Measurements from ENCODE around the gene SNRNP27.

Gene SNRNP27

GRCh38 chr2:69916106-69916505 is 22.4 kb downstream of the SNRNP27 start:
- H3K9ac ChIP-seq (ENCODE audit: low read depth in 1 of 2, low read length in 2 of 2), result peak overlapping the region; percentile 73 to 99
- peaks cover 12 to 14% of the 10 kb centered on the region in 2 donors for H3K36me3 ChIP-seq (ENCODE audit: control insufficient read depth in 2 of 2, insufficient read depth in 2 of 2, low read length in 2 of 2)
- no peaks in the 10 kb centered on the region for H3K27me3 ChIP-seq (ENCODE audit: control insufficient read depth in 2 of 2, insufficient read depth in 2 of 2, low read length in 2 of 2)
- peak overlapping the region; percentile 85 to 90 for H3K4me3 ChIP-seq (ENCODE audit: low read length in 2 of 2)
- peaks cover 0 to 15% of the 10 kb centered on the region in 2 donors for H3K4me1 ChIP-seq (ENCODE audit: control insufficient read depth in 2 of 2, insufficient read depth in 2 of 2, low read length in 2 of 2)
- no peaks in the 10 kb centered on the region for H3K9me3 ChIP-seq (ENCODE audit: control insufficient read depth in 2 of 2, low read length in 2 of 2)
- H3K27ac ChIP-seq (ENCODE audit: low read depth in 2 of 2, low read length in 2 of 2), result peak overlapping the region; percentile 95

DNA sequence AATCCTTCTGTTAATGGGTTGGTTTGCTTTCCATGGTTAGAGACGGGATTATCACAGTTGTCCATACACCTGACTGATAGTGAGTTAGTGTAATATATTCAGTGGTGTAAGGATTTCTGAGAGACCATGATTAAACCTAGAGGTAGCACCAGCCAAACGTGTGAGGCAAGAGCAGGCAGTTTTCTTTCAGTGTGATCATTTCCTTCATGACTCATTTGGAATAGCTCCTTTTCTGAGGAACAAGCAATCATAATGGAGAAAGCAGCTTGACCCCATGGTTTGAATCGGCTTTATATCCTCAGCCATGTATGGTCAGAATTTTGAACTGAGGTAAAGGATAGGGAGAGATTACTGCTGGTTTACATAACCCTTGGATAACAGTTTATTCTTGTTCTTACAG is 24.1 kb downstream of the SNRNP27 start:
- peak overlapping the region; percentile 17 to 85 for H3K4me3 ChIP-seq (ENCODE audit: low read length in 2 of 2)
- peak overlapping the region in 1 of 2 donors; percentile 95 for H3K27ac ChIP-seq (ENCODE audit: low read depth in 2 of 2, low read length in 2 of 2)
- peak overlapping the region in 1 of 2 donors; percentile 99 for H3K9ac ChIP-seq (ENCODE audit: low read depth in 1 of 2, low read length in 2 of 2)
- no peaks in the 10 kb centered on the region for H3K27me3 ChIP-seq (ENCODE audit: control insufficient read depth in 2 of 2, insufficient read depth in 2 of 2, low read length in 2 of 2)
- peaks cover 0 to 12% of the 10 kb centered on the region in 2 donors for H3K4me1 ChIP-seq (ENCODE audit: control insufficient read depth in 2 of 2, insufficient read depth in 2 of 2, low read length in 2 of 2)
- H3K36me3 ChIP-seq (ENCODE audit: control insufficient read depth in 2 of 2, insufficient read depth in 2 of 2, low read length in 2 of 2), result peaks cover 25 to 26% of the 10 kb centered on the region in 2 donors
- H3K9me3 ChIP-seq (ENCODE audit: control insufficient read depth in 2 of 2, low read length in 2 of 2), result no peaks in the 10 kb centered on the region

- H3K4me1 ChIP-seq (ENCODE audit: control insufficient read depth in 2 of 2, insufficient read depth in 2 of 2, low read length in 2 of 2), result peaks cover 0 to 12% of the 10 kb centered on the region in 2 donors
- peaks cover 30 to 32% of the 10 kb centered on the region in 2 donors for H3K36me3 ChIP-seq (ENCODE audit: control insufficient read depth in 2 of 2, insufficient read depth in 2 of 2, low read length in 2 of 2)
- H3K9ac ChIP-seq (ENCODE audit: low read depth in 1 of 2, low read length in 2 of 2), result peak overlapping the region in 1 of 2 donors; percentile 99
- peak overlapping the region in 1 of 2 donors; percentile 95 for H3K27ac ChIP-seq (ENCODE audit: low read depth in 2 of 2, low read length in 2 of 2)
- H3K4me3 ChIP-seq (ENCODE audit: low read length in 2 of 2), result peak overlapping the region in 1 of 2 donors; percentile 85
- H3K9me3 ChIP-seq (ENCODE audit: control insufficient read depth in 2 of 2, low read length in 2 of 2), result no peaks in the 10 kb centered on the region
- no peaks in the 10 kb centered on the region for H3K27me3 ChIP-seq (ENCODE audit: control insufficient read depth in 2 of 2, insufficient read depth in 2 of 2, low read length in 2 of 2)
These were observed 24.6 kb downstream of the SNRNP27 start for GRCh38 chr2:69918401-69918800.

DNA sequence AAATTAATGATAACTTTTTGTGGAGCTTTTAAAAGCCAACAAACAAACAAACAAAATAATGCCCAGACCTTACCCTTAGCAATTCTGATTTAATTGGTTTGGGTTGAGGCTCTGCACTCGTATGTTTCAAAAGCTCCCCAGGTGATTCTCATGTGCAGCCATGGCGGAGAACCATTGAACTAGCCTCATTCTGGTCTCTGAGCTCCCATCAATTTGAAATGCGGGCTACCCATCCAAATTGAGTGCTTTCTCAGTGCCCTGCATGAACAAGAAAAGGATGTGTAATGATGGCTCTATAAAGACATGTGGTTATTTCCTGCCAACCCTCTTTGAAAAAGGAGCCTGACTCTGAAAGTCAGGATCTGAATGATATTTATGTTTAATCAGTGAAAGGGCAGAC is 29.4 kb downstream of the SNRNP27 start:
- H3K36me3 ChIP-seq (ENCODE audit: control insufficient read depth in 2 of 2, insufficient read depth in 2 of 2, low read length in 2 of 2), result peaks cover 39 to 48% of the 10 kb centered on the region in 2 donors
- no peaks in the 10 kb centered on the region for H3K27me3 ChIP-seq (ENCODE audit: control insufficient read depth in 2 of 2, insufficient read depth in 2 of 2, low read length in 2 of 2)
- no peaks in the 10 kb centered on the region for H3K9me3 ChIP-seq (ENCODE audit: control insufficient read depth in 2 of 2, low read length in 2 of 2)
- H3K9ac ChIP-seq (ENCODE audit: low read depth in 1 of 2, low read length in 2 of 2), result no peak overlapping the region
- no peak overlapping the region for H3K4me3 ChIP-seq (ENCODE audit: low read length in 2 of 2)
- no peaks in the 10 kb centered on the region for H3K4me1 ChIP-seq (ENCODE audit: control insufficient read depth in 2 of 2, insufficient read depth in 2 of 2, low read length in 2 of 2)
- no peak overlapping the region for H3K27ac ChIP-seq (ENCODE audit: low read depth in 2 of 2, low read length in 2 of 2)

GRCh38 chr2:69926849-69927515 is 33.2 kb downstream of the SNRNP27 start:
- no peaks in the 10 kb centered on the region for H3K27me3 ChIP-seq (ENCODE audit: control insufficient read depth in 2 of 2, insufficient read depth in 2 of 2, low read length in 2 of 2)
- no peak overlapping the region for H3K27ac ChIP-seq (ENCODE audit: low read depth in 2 of 2, low read length in 2 of 2)
- H3K4me1 ChIP-seq (ENCODE audit: control insufficient read depth in 2 of 2, insufficient read depth in 2 of 2, low read length in 2 of 2), result peaks cover 0 to 4% of the 10 kb centered on the region in 2 donors
- peaks cover 25 to 37% of the 10 kb centered on the region in 2 donors for H3K36me3 ChIP-seq (ENCODE audit: control insufficient read depth in 2 of 2, insufficient read depth in 2 of 2, low read length in 2 of 2)
- H3K9me3 ChIP-seq (ENCODE audit: control insufficient read depth in 2 of 2, low read length in 2 of 2), result no peaks in the 10 kb centered on the region
- no peak overlapping the region for H3K9ac ChIP-seq (ENCODE audit: low read depth in 1 of 2, low read length in 2 of 2)
- H3K4me3 ChIP-seq (ENCODE audit: low read length in 2 of 2), result no peak overlapping the region

DNA sequence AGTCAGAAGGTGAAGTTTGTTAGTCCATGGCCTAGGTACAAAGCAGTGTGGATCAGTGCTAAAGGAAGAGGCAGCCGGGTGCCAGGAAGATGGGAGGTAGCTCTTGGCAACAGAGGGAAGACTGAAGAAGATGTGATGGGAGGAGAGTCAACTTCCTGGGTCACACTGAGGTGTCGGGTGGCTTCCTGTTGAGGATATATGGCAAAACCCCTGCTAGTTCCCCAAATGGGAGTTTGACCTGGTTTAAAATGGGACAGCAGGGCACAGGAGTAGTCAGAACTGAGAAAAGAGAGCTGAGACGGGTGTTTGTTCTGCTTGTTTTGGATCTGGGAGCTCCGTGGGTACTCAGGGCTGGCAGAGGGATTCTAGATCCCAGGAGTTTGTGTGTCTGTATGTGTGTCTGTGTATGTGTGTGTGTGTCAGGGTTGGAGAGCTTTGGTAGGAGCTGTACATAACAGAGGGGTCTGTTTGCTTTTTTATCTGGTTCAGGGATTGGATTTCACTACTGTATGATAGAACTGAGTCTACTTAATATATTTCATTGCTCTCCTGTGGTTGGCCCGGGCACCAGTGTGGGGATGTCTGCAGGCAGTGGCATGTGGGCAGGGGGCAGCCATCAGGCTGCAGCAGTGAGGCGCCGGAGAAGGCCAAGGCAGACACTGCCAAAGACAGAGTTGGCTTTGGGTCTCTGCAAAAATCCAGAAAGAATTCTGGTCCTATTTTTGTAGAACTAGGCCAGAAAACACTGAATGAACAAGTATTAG is 38.3 kb downstream of the SNRNP27 start:
- H3K27ac ChIP-seq (ENCODE audit: low read depth in 2 of 2, low read length in 2 of 2), result peak overlapping the region in 1 of 2 donors; percentile 20
- H3K36me3 ChIP-seq (ENCODE audit: control insufficient read depth in 2 of 2, insufficient read depth in 2 of 2, low read length in 2 of 2), result peaks cover 30 to 40% of the 10 kb centered on the region in 2 donors
- H3K4me1 ChIP-seq (ENCODE audit: control insufficient read depth in 2 of 2, insufficient read depth in 2 of 2, low read length in 2 of 2), result peaks cover 0 to 18% of the 10 kb centered on the region in 2 donors
- H3K9me3 ChIP-seq (ENCODE audit: control insufficient read depth in 2 of 2, low read length in 2 of 2), result no peaks in the 10 kb centered on the region
- no peak overlapping the region for H3K4me3 ChIP-seq (ENCODE audit: low read length in 2 of 2)
- H3K27me3 ChIP-seq (ENCODE audit: control insufficient read depth in 2 of 2, insufficient read depth in 2 of 2, low read length in 2 of 2), result no peaks in the 10 kb centered on the region
- no peak overlapping the region for H3K9ac ChIP-seq (ENCODE audit: low read depth in 1 of 2, low read length in 2 of 2)

- no peaks in the 10 kb centered on the region for H3K9me3 ChIP-seq (ENCODE audit: control insufficient read depth in 2 of 2, low read length in 2 of 2)
- no peak overlapping the region for H3K4me3 ChIP-seq (ENCODE audit: low read length in 2 of 2)
- H3K27ac ChIP-seq (ENCODE audit: low read depth in 2 of 2, low read length in 2 of 2), result no peak overlapping the region
- H3K4me1 ChIP-seq (ENCODE audit: control insufficient read depth in 2 of 2, insufficient read depth in 2 of 2, low read length in 2 of 2), result peaks cover 0 to 18% of the 10 kb centered on the region in 2 donors
- H3K27me3 ChIP-seq (ENCODE audit: control insufficient read depth in 2 of 2, insufficient read depth in 2 of 2, low read length in 2 of 2), result no peaks in the 10 kb centered on the region
- H3K36me3 ChIP-seq (ENCODE audit: control insufficient read depth in 2 of 2, insufficient read depth in 2 of 2, low read length in 2 of 2), result peaks cover 30 to 40% of the 10 kb centered on the region in 2 donors
- no peak overlapping the region for H3K9ac ChIP-seq (ENCODE audit: low read depth in 1 of 2, low read length in 2 of 2)
These were observed 38.8 kb downstream of the SNRNP27 start for GRCh38 chr2:69932596-69932922.

DNA sequence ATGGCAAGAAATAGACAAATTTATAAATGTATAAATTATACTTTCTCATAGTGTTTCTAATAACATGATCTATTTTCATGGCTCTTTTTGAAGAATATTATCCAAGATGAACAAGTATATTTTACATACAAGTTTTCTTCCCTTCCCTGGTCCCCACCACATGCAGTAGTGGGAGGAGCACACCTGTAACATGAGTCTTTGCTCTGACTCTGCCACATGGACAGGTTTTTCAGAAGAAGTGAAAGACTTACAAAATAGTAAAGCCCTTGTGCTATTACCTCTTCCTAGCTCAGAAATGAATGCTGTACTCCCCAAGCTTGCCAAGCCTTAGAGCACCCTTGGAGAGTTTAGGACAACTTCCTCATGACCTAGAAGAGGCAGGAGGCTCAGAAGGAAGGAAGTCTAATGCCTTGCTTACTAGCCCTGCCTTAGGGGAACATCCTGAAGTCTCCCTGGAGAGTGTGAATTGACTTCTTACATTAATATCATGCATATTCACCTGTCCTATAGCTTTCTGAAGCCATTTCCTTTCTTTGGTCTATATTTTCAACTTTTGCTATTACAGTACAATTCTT is 39.6 kb downstream of the SNRNP27 start:
- no peaks in the 10 kb centered on the region for H3K27me3 ChIP-seq (ENCODE audit: control insufficient read depth in 2 of 2, insufficient read depth in 2 of 2, low read length in 2 of 2)
- H3K27ac ChIP-seq (ENCODE audit: low read depth in 2 of 2, low read length in 2 of 2), result peak overlapping the region; percentile 19 to 26
- H3K4me3 ChIP-seq (ENCODE audit: low read length in 2 of 2), result no peak overlapping the region
- no peaks in the 10 kb centered on the region for H3K9me3 ChIP-seq (ENCODE audit: control insufficient read depth in 2 of 2, low read length in 2 of 2)
- H3K4me1 ChIP-seq (ENCODE audit: control insufficient read depth in 2 of 2, insufficient read depth in 2 of 2, low read length in 2 of 2), result peaks cover 0 to 18% of the 10 kb centered on the region in 2 donors
- peaks cover 36 to 40% of the 10 kb centered on the region in 2 donors for H3K36me3 ChIP-seq (ENCODE audit: control insufficient read depth in 2 of 2, insufficient read depth in 2 of 2, low read length in 2 of 2)
- H3K9ac ChIP-seq (ENCODE audit: low read depth in 1 of 2, low read length in 2 of 2), result no peak overlapping the region

DNA sequence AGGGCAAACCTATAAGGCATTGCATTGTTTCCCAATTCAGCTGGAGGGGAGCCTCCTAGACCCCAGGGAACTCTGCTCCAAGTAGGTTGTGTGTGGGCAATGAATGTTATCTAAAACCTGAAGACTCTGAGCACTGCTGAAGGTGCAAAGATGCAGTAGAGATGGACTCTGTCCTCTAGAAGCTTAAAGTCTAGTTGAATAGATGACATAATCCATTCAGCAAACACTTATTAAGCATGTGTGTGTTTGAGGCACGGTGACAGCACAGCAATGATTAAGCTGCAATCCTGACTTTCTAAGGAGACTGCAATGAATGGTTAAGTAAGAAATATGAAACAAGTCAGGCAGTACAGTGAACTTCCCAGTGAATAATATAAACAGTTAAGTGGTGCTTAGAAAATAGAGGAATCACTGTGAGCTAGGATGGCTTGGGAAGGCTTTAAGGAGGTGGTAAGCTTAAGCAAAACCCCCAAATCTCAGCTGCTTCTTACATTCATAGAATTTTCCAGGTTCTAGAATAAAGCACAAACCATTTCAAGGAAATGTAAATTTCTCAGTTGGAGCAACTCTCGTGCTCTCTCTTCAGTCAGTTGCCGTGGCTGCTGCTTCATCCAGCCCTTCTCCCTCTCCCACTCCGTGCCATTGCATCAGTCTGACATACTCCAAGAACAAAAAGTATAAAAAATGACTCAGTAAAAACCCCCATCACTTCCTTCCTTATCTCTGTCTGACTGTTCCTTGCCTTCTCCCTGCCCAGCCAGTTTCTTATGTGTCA is 40.3 kb downstream of the SNRNP27 start:
- Histone ChIP-seq H3K36me3 (ENCODE audit: control insufficient read depth in 2 of 2, insufficient read depth in 2 of 2, low read length in 2 of 2) (peaks cover 43 to 44% of the 10 kb centered on the region in 2 donors), H3K9ac (ENCODE audit: low read depth in 1 of 2, low read length in 2 of 2) (no peak overlapping the region), H3K4me3 (ENCODE audit: low read length in 2 of 2) (no peak overlapping the region), H3K9me3 (ENCODE audit: control insufficient read depth in 2 of 2, low read length in 2 of 2) (no peaks in the 10 kb centered on the region), H3K4me1 (ENCODE audit: control insufficient read depth in 2 of 2, insufficient read depth in 2 of 2, low read length in 2 of 2) (peaks cover 0 to 18% of the 10 kb centered on the region in 2 donors), H3K27ac (ENCODE audit: low read depth in 2 of 2, low read length in 2 of 2) (peak overlapping the region; percentile 19 to 26), H3K27me3 (ENCODE audit: control insufficient read depth in 2 of 2, insufficient read depth in 2 of 2, low read length in 2 of 2) (no peaks in the 10 kb centered on the region)

Measured in mucosa of rectum (tissue), 2 donors.